GM12878 (cell line): ENCODE measurements around the gene GALR3. TPM values are rescaled to one million over a fixed set of nuclear protein-coding genes. Genes with fewer than 3 reads are reported as not detected.

ENCODE experiments used
- ASH2L ChIP-seq: fragments of 300-600, 200-600 bp; sonication (generic); IDR thresholded peaks from 2 replicates; pipeline ENCODE4 v1.6.1; 2017; ENCODE audit warnings: low read depth, mild to moderate bottlenecking, borderline replicate concordance
- EP300 ChIP-seq, 2 experiments: fragments of 150-350 bp in 1 of 2; IDR thresholded peaks; 2 replicates each; pipeline ENCODE4 v1.6.1; 2011 to 2012; ENCODE audit warnings: low read depth in 2 of 2, low read length in 2 of 2, borderline replicate concordance in 1 of 2, improper control_type of control experiment in 1 of 2, inconsistent platforms in 1 of 2; ENCODE audit not compliant: control insufficient read depth in 1 of 2
- HCFC1 ChIP-seq: fragments of 150-350 bp; IDR thresholded peaks from 2 replicates; pipeline ENCODE4 v1.6.1; 2014; ENCODE audit warnings: low read length
- MTA3 ChIP-seq: IDR thresholded peaks from 2 replicates; pipeline ENCODE4 v1.6.1; 2012; ENCODE audit warnings: low read length, inconsistent platforms, borderline replicate concordance
- MYB ChIP-seq: fragments of 150-350 bp; IDR thresholded peaks from 2 replicates; pipeline ENCODE4 v1.6.1; 2014; ENCODE audit warnings: mild to moderate bottlenecking, low read depth, low read length, borderline replicate concordance
- NFYB ChIP-seq: IDR thresholded peaks from 2 replicates; pipeline ENCODE4 v1.6.1; 2011; ENCODE audit warnings: low read depth, mild to moderate bottlenecking, low read length, improper control_type of control experiment, moderate library complexity; ENCODE audit not compliant: insufficient read depth
- PML ChIP-seq: IDR thresholded peaks from 2 replicates; pipeline ENCODE4 v1.6.1; 2012; ENCODE audit warnings: low read length, inconsistent platforms
- POLR2A ChIP-seq: IDR thresholded peaks from 2 replicates; pipeline ENCODE4 v1.6.1; 2011; ENCODE audit warnings: low read depth, mild to moderate bottlenecking, low read length
- SMAD1 ChIP-seq: fragments of 450-650 bp; IDR thresholded peaks from 2 replicates; pipeline ENCODE4 v1.6.1; 2018; ENCODE audit warnings: mild to moderate bottlenecking, low read depth; ENCODE audit not compliant: partially characterized antibody
- TCF7 ChIP-seq: IDR thresholded peaks from 2 replicates; pipeline ENCODE4 v1.6.1; 2014; ENCODE audit warnings: antibody characterized with exemption, borderline replicate concordance
- ZBTB11 ChIP-seq: fragments of 450-650 bp; formaldehyde crosslinking; IDR thresholded peaks from 2 replicates; pipeline ENCODE4 v1.5.0; 2022; ENCODE audit warnings: mild to moderate bottlenecking, missing genetic modification characterization
- ZBTB33 ChIP-seq: fragments of 450-650 bp; IDR thresholded peaks from 2 replicates; pipeline ENCODE4 v1.6.1; 2017; ENCODE audit warnings: mild to moderate bottlenecking
- polyA plus RNA-seq, 11 experiments: library from polyadenylated mRNA; depleted of rRNA in 4 of 11; unstranded in 6 of 11; stranded (reverse) in 5 of 11; fragments of >200 nt; fragmentation: Nextera tagmentation in 4 of 11; fragmentation: Illumina TruSeq in 1 of 11; extraction: Ambion mirVana in 4 of 11; extraction: Trizol in 1 of 11; gene quantifications; 1 replicate in 1 of 11; 2 replicates in 10 of 11; pipeline versions ENCODE4 v1.2.1 to v1.2.3, GENCODE V29; 2011 to 2016; ENCODE audit warnings: inconsistent platforms in 2 of 11, missing spikeins in 2 of 11, low read depth in 1 of 11
- total RNA-seq, 4 experiments: library from RNA; depleted of rRNA in 3 of 4; stranded (reverse); fragments of >200 nt in 3 of 4; fragmentation: Illumina TruSeq in 1 of 4; extraction: Trizol in 1 of 4; gene quantifications; 2 replicates each; pipeline versions ENCODE4 v1.2.1 to v1.2.3, GENCODE V29; 2013 to 2021

GALR3 gene
- total and polyA plus RNA-seq, 10 of the 15 experiments (the other 5 are each of a cell fraction or from before 2014, with no cell fraction given) = not detected

GRCh38 chr22:37827056-37827455 lies 3.9 kb downstream of the GALR3 start (continued):
- TF ChIP-seq MYB (no peak), MTA3 (no peak), NFYB (no peak), ZBTB33 (no peak), ASH2L (no peak), PML (no peak), POLR2A (no peak), SMAD1 (no peak), EP300 (IDR thresholded peaks at IDR 0.05; ENCODE audit: borderline replicate concordance in 1 of 2, control insufficient read depth in 1 of 2, low read depth in 2 of 2, low read length in 2 of 2) (no peak), HCFC1 (no peak), TCF7 (no peak), ZBTB11 (CRISPR knock-in tag) (no peak)
